ENCODE results near the gene SNAI1.
A peak's percentile ranks its signal among the peaks of the same experiment; 100 is the strongest.

Gene SNAI1

DNA sequence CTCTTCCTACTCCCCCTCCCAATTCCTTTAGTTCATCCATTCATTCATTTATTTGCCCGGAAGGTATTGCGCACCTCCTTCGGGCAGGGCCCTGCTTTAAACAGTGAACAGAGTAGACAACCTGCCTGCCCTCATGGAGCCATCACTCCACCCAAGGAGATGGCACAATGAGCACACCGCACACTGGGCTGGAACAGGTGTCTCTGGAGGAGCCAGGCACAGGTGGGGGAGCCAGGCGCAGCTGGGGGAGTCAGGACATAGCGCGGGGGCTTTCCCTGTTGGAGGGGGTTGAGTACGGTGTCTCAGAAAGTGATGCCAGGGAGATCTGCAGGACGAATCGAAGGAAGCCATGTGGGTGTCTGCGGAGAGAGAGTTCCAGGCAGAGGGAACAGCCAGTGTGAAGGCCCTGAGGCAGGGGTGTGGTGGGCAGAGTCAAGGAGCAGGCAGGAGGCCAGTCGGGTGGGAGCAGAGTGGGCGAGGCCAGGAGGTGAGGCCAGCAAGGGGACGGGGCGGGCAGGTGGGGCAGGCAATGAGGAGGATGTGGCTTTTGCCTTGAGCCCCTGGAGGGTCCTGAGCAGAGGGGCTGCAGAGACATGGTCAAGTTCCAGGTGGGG, 46.4 kb downstream of the SNAI1 start:
- no peak for TF ChIP-seq TCF12 (IDR thresholded peaks at IDR 0.05; ENCODE audit: low read depth)
- no peak for TF ChIP-seq EGR1 (IDR thresholded peaks at IDR 0.05)
- TF ChIP-seq RAD21 (IDR thresholded peaks at IDR 0.05; ENCODE audit: low read depth) = no peak
- no peak for TF ChIP-seq YY1 (IDR thresholded peaks at IDR 0.05; ENCODE audit: low read depth)
- TF ChIP-seq TAF1 (IDR thresholded peaks at IDR 0.05; ENCODE audit: low read depth) = no peak
- TF ChIP-seq, protein P1, sequence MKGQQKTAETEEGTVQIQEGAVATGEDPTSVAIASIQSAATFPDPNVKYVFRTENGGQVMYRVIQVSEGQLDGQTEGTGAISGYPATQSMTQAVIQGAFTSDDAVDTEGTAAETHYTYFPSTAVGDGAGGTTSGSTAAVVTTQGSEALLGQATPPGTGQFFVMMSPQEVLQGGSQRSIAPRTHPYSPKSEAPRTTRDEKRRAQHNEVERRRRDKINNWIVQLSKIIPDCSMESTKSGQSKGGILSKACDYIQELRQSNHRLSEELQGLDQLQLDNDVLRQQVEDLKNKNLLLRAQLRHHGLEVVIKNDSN (IDR thresholded peaks at IDR 0.05) = no peak
- no peak for TF ChIP-seq CREB1 (IDR thresholded peaks at IDR 0.05; ENCODE audit: low read depth)
- TF ChIP-seq NFIC (IDR thresholded peaks at IDR 0.05) = no peak
- TF ChIP-seq EP300 (IDR thresholded peaks at IDR 0.05; ENCODE audit: borderline replicate concordance) = no peak
- no peak for TF ChIP-seq TEAD4 (IDR thresholded peaks at IDR 0.05)
- TF ChIP-seq, protein P2, sequence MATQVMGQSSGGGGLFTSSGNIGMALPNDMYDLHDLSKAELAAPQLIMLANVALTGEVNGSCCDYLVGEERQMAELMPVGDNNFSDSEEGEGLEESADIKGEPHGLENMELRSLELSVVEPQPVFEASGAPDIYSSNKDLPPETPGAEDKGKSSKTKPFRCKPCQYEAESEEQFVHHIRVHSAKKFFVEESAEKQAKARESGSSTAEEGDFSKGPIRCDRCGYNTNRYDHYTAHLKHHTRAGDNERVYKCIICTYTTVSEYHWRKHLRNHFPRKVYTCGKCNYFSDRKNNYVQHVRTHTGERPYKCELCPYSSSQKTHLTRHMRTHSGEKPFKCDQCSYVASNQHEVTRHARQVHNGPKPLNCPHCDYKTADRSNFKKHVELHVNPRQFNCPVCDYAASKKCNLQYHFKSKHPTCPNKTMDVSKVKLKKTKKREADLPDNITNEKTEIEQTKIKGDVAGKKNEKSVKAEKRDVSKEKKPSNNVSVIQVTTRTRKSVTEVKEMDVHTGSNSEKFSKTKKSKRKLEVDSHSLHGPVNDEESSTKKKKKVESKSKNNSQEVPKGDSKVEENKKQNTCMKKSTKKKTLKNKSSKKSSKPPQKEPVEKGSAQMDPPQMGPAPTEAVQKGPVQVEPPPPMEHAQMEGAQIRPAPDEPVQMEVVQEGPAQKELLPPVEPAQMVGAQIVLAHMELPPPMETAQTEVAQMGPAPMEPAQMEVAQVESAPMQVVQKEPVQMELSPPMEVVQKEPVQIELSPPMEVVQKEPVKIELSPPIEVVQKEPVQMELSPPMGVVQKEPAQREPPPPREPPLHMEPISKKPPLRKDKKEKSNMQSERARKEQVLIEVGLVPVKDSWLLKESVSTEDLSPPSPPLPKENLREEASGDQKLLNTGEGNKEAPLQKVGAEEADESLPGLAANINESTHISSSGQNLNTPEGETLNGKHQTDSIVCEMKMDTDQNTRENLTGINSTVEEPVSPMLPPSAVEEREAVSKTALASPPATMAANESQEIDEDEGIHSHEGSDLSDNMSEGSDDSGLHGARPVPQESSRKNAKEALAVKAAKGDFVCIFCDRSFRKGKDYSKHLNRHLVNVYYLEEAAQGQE (IDR thresholded peaks at IDR 0.05; ENCODE audit: low read depth) = no peak
- no peak for TF ChIP-seq CEBPB (IDR thresholded peaks at IDR 0.05)
- no peak for TF ChIP-seq FOXM1 (IDR thresholded peaks at IDR 0.05; ENCODE audit: borderline replicate concordance, low read depth)
- TF ChIP-seq, protein P3, sequence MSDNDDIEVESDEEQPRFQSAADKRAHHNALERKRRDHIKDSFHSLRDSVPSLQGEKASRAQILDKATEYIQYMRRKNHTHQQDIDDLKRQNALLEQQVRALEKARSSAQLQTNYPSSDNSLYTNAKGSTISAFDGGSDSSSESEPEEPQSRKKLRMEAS (IDR thresholded peaks at IDR 0.05) = no peak

DNA sequence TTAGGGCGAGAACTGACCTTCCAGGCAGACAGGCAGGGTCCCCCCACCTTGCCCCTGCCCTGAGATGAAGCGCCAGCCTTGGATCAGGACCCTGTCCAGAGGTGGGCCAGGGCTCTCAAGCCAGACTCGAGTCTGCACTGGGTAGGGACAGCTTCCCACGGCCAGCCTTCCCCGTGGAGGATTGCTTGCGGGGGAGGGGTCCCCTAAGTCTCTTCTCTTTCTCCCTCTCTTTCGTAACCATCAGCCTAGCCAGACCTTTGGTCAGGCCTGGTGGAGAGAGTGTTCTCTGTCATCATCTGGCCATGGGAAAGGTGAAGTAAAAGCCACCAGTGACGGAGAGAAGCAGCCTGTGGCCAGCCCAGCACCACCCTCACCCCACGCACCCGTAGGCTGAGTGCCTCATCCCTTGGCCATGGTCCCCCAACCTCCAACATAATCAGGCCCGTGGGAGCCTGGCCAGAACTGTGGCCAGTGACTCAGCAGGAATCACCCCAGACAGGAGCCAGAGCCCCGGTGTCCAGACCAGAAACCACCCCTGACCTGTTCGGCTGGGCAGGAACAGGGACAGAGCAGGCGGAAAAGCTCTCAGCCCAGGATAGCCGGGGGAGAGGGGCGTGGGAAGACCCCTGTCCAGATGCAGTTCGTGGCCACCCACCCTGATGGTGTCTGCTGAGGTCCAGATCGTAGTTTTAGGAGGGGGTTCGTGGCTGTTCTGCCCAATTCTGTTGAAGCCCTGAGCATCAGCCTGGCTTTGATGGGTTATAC, 47.1 kb downstream of the SNAI1 start:
- TF ChIP-seq TCF12 (IDR thresholded peaks at IDR 0.05; ENCODE audit: low read depth) (0 out of 2 replicates have a peak, but pooled peaks have one; percentile 17), ZBTB7A (IDR thresholded peaks at IDR 0.05; ENCODE audit: low read depth) (no peak)

DNA sequence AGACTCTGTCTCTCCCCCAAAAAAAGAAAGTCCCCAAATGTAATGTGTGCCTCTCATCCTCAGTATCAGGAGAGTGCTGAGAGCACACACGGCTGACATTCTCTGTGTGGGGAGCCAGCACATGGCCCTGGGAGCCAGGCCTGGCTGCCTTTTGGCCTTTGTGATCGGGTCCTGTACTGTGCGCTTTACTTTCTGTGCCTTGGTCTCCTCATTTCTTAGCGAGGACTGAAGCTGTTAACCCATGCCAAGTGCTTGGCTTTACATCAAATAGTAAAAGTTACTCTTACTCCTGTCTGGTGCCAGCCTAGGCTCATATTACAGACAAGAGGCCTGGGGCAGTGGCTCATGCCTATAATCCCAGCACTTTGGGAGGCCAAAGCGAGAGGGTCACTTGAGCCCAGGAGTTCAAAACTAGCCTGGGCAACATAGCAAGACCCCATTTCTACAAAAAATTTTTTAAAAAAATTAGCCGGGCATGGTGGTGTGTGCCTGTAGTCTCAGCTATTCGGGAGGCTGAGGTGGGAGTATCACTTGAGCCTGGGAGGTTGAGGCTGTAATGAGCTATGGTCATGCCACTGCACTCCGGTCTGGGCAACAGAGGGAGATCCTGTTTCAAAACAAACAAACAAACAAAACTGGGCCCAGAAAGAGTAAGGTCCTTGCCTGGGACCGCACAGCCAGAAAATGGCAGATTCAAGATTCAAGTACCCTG, 50.3 kb downstream of the SNAI1 start:
- TF ChIP-seq CREB1 (IDR thresholded peaks at IDR 0.05; ENCODE audit: low read depth) = no peak
- TF ChIP-seq, protein P1 (IDR thresholded peaks at IDR 0.05) = no peak
- TF ChIP-seq YY1 (IDR thresholded peaks at IDR 0.05; ENCODE audit: low read depth) = no peak
- TF ChIP-seq NFIC (IDR thresholded peaks at IDR 0.05) = no peak
- TF ChIP-seq, protein P3 (IDR thresholded peaks at IDR 0.05) = no peak
- no peak for TF ChIP-seq RAD21 (IDR thresholded peaks at IDR 0.05; ENCODE audit: low read depth)
- TF ChIP-seq TAF1 (IDR thresholded peaks at IDR 0.05; ENCODE audit: low read depth) = no peak
- no peak for TF ChIP-seq FOXM1 (IDR thresholded peaks at IDR 0.05; ENCODE audit: borderline replicate concordance, low read depth)
- no peak for TF ChIP-seq TEAD4 (IDR thresholded peaks at IDR 0.05)
- no peak for TF ChIP-seq TCF12 (IDR thresholded peaks at IDR 0.05; ENCODE audit: low read depth)
- no peak for TF ChIP-seq CEBPB (IDR thresholded peaks at IDR 0.05)
- no peak for TF ChIP-seq EGR1 (IDR thresholded peaks at IDR 0.05)
- TF ChIP-seq, protein P2 (IDR thresholded peaks at IDR 0.05; ENCODE audit: low read depth) = no peak
- no peak for TF ChIP-seq ZBTB7A (IDR thresholded peaks at IDR 0.05; ENCODE audit: low read depth)
- TF ChIP-seq EP300 (IDR thresholded peaks at IDR 0.05; ENCODE audit: borderline replicate concordance) = no peak

DNA sequence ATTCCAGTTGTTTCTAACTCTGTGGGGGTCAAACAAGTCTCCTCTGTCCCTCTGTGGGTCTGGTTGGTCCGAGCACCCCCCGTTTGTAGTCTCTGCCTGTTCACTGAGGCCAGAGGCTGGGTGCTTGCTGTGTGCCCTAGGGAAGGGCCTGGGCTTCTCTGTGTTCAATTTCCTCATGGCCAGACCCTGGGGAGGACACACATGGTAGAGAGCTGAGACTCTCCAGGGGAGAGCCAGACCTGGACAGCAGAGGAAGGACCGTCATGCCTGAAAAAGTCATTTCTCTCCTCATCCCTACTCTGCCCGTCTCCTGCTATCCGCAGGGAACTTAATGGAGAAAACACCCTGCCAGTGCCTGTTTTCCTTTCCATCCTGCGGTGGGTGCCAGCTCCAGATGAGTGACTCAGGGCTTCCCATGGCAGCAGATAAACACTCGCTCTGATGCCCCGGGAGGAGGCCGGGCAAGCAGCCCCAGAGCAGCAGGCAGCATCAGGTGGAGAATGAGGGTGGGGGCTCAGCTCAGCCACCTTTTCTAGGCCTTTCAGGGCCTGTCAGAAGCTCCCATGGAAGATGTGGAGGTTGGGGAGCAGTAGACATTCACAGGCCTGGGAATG, 51.9 kb downstream of the SNAI1 start:
- no peak for TF ChIP-seq CREB1 (IDR thresholded peaks at IDR 0.05; ENCODE audit: low read depth)
- TF ChIP-seq, protein P2 (IDR thresholded peaks at IDR 0.05; ENCODE audit: low read depth) = no peak
- TF ChIP-seq FOXM1 (IDR thresholded peaks at IDR 0.05; ENCODE audit: borderline replicate concordance, low read depth) = no peak
- no peak for TF ChIP-seq NFIC (IDR thresholded peaks at IDR 0.05)
- TF ChIP-seq ZBTB7A (IDR thresholded peaks at IDR 0.05; ENCODE audit: low read depth) = no peak
- no peak for TF ChIP-seq RAD21 (IDR thresholded peaks at IDR 0.05; ENCODE audit: low read depth)
